ENCODE measurements around the gene RASGRF1. TPM values are rescaled to one million over a fixed set of nuclear protein-coding genes. Genes with fewer than 3 reads are reported as not detected.

RASGRF1 gene
- total RNA-seq (under 1 TPM in 2 of 10 donors, not detected in 8; 0.37 to 0.86 TPM), polyA plus RNA-seq (under 1 TPM in 1 of 2 donors, not detected in 1; under 0.01 TPM)
- long read RNA-seq, donor 1 = 0 reads
- long read RNA-seq, donor 2 = 0 reads
- long read RNA-seq, donor 3 = 0 reads

- 1% methylated on average over 58 to 60 of the region's 61 CpGs for WGBS, 2 donors
- no peak for ATAC-seq
- Histone ChIP-seq H3K27ac (no peak within 1 kb of the TSS), H3K27me3 (peaks cover 25 to 88% (median 82%) of the 10 kb centered on the region in 7 donors), H3K36me3 (no peaks in the 10 kb centered on the region), H3K9me3 (no peaks in the 10 kb centered on the region), H3K4me3 (peak within 1 kb of the TSS; percentile 6 to 41 (median 22)), H3K4me1 (peaks cover 0 to 24% (median 20%) of the 10 kb centered on the region in 9 donors)
- DNase-seq = no peak
- intact Hi-C loops (cut with DNase I) = no loop called here
- no peak for TF ChIP-seq CTCF (IDR thresholded peaks at IDR 0.05)
Measured at GRCh38 chr15:79090487-79091203, at the start of gene RASGRF1. TSS of gene RASGRF1 (minus strand) at chr15:79090780. CDS start at chr15:79090498, 282 bp downstream.

GRCh38 chr15:79136434-79137046 is 46.0 kb upstream of the RASGRF1 start:
- Histone ChIP-seq H3K9me3 (peaks cover 0 to 13% (median 0%) of the 10 kb centered on the region in 11 donors), H3K4me1 (peaks cover 0 to 6% (median 0%) of the 10 kb centered on the region in 9 donors), H3K36me3 (no peaks in the 10 kb centered on the region), H3K4me3 (no peak overlapping the region), H3K27me3 (peaks cover 0 to 28% (median 11%) of the 10 kb centered on the region in 7 donors), H3K27ac (no peak overlapping the region)
- DNase-seq (no peak), ATAC-seq (no peak)
- intact Hi-C loops (cut with DNase I) = no loop called here
- WGBS, 2 donors = 59 to 62% methylated on average over 3 of the region's 3 CpGs
- no peak for TF ChIP-seq CTCF (IDR thresholded peaks at IDR 0.05)

- Histone ChIP-seq H3K27ac (no peak overlapping the region), H3K9me3 (peaks cover 0 to 34% (median 0%) of the 10 kb centered on the region in 11 donors), H3K36me3 (no peaks in the 10 kb centered on the region), H3K4me3 (no peak overlapping the region), H3K4me1 (no peaks in the 10 kb centered on the region), H3K27me3 (peaks cover 0 to 40% (median 15%) of the 10 kb centered on the region in 7 donors)
- DNase-seq = no peak
- intact Hi-C loops (cut with DNase I) = no loop called here
- ATAC-seq = no peak
- TF ChIP-seq CTCF (IDR thresholded peaks at IDR 0.05) = no peak
- 73 to 78% methylated on average over 2 of the region's 2 CpGs for WGBS, 2 donors
Measured at GRCh38 chr15:79133309-79133708, 42.7 kb upstream of the RASGRF1 start.

- no peak for TF ChIP-seq CTCF (IDR thresholded peaks at IDR 0.05)
- no peak for DNase-seq
- Histone ChIP-seq H3K27me3 (peaks cover 0 to 40% (median 16%) of the 10 kb centered on the region in 7 donors), H3K36me3 (no peaks in the 10 kb centered on the region), H3K27ac (no peak overlapping the region), H3K4me1 (no peaks in the 10 kb centered on the region), H3K9me3 (peaks cover 0 to 35% (median 0%) of the 10 kb centered on the region in 11 donors), H3K4me3 (no peak overlapping the region)
- ATAC-seq = no peak
- intact Hi-C loops (cut with DNase I) = no loop called here
- WGBS, 2 donors = 68 to 74% methylated on average over 1 of the region's 1 CpG
Measured at GRCh38 chr15:79132770-79133169, 42.2 kb upstream of the RASGRF1 start.

Data from heart right ventricle (tissue), 16 donors.